Thoracic aorta (tissue), 2 donors: ENCODE data around the gene SERPIND1. TPM values are rescaled to one million over a fixed set of nuclear protein-coding genes. Genes with fewer than 3 reads are reported as not detected.

Experiments used
- ATAC-seq: fragments of 150-250 bp; one replicate; pipeline ENCODE4 v1.8.0; 2017; ENCODE audit warnings: low read depth; ENCODE audit not compliant: insufficient number of reproducible peaks, low FRiP score
- DNase-seq: peaks from one replicate; pipeline ENCODE4 v3.0.0-alpha.2; 2020; ENCODE audit warnings: low spot score
- H3K27ac ChIP-seq, 2 donors: fragments of 200-600 bp; sonication (generic); 1 replicate in 1 of 2; 2 replicates in 1 of 2; pipeline ENCODE4 v1.5.1; 2016; ENCODE audit warnings: mild to moderate bottlenecking in 2 of 2, moderate library complexity in 2 of 2
- H3K27me3 ChIP-seq: fragments of 200-600 bp; sonication (generic); replicated peaks from 2 replicates; pipeline ENCODE4 v1.6.0; 2016; ENCODE audit warnings: mild to moderate bottlenecking; ENCODE audit not compliant: insufficient read depth
- H3K36me3 ChIP-seq: fragments of 200-600 bp; sonication (generic); one replicate; pipeline ENCODE4 v1.5.1; 2016
- H3K4me1 ChIP-seq, 2 donors: fragments of 200-600 bp; sonication (generic); 1 replicate in 1 of 2; 2 replicates in 1 of 2; pipeline versions ENCODE4 v1.5.1 to v1.6.0; 2016; ENCODE audit warnings: low read depth in 2 of 2, mild to moderate bottlenecking in 1 of 2; ENCODE audit not compliant: control insufficient read depth in 1 of 2
- H3K4me3 ChIP-seq: fragments of 200-600 bp; sonication (generic); 2 replicates; pipeline ENCODE4 v1.5.1; 2016; ENCODE audit warnings: mild to moderate bottlenecking
- H3K9me3 ChIP-seq: fragments of 200-600 bp; sonication (generic); 2 replicates; pipeline ENCODE4 v1.5.1; 2016
- CTCF ChIP-seq: fragments of 200-600 bp; sonication (generic); IDR thresholded peaks from one replicate; pipeline ENCODE4 v1.5.1; 2019; ENCODE audit warnings: antibody characterized with exemption
- total RNA-seq, 2 donors: library from RNA; depleted of rRNA; stranded (reverse); fragments of >200 nt; gene quantifications; one replicate each; pipeline versions ENCODE4 v1.1.0 to v1.2.3, GENCODE V29; 2016

The SERPIND1 gene
- total RNA-seq, 2 donors from 2014 or later, result not detected

GRCh38 chr22:20798218-20798617 is 24.3 kb downstream of the SERPIND1 start:
- H3K4me1 ChIP-seq, result no peaks in the 10 kb centered on the region
- DNase-seq, result no peak
- TF ChIP-seq CTCF, result no peak
- peaks cover 61% of the 10 kb centered on the region for H3K36me3 ChIP-seq
- no peak for ATAC-seq
- H3K9me3 ChIP-seq, result no peaks in the 10 kb centered on the region
- H3K27me3 ChIP-seq, result no peaks in the 10 kb centered on the region
- H3K4me3 ChIP-seq, result no peak overlapping the region
- no peak overlapping the region for H3K27ac ChIP-seq

- Histone ChIP-seq H3K4me3 (no peak overlapping the region), H3K9me3 (no peaks in the 10 kb centered on the region), H3K36me3 (peaks cover 61% of the 10 kb centered on the region), H3K4me1 (no peaks in the 10 kb centered on the region), H3K27ac (no peak overlapping the region), H3K27me3 (no peaks in the 10 kb centered on the region)
- no peak for TF ChIP-seq CTCF
- ATAC-seq, result no peak
- no peak for DNase-seq
Measured at GRCh38 chr22:20798974-20799373, 25.1 kb downstream of the SERPIND1 start.

GRCh38 chr22:20799449-20799848 is 25.5 kb downstream of the SERPIND1 start:
- Histone ChIP-seq H3K27ac (no peak overlapping the region), H3K9me3 (no peaks in the 10 kb centered on the region), H3K4me1 (no peaks in the 10 kb centered on the region), H3K36me3 (peaks cover 62% of the 10 kb centered on the region), H3K27me3 (no peaks in the 10 kb centered on the region), H3K4me3 (no peak overlapping the region)
- ATAC-seq (no peak), DNase-seq (no peak)
- TF ChIP-seq CTCF, result no peak

- Histone ChIP-seq H3K27me3 (no peaks in the 10 kb centered on the region), H3K9me3 (no peaks in the 10 kb centered on the region), H3K4me1 (no peaks in the 10 kb centered on the region), H3K4me3 (no peak overlapping the region), H3K36me3 (peaks cover 74% of the 10 kb centered on the region), H3K27ac (no peak overlapping the region)
- ATAC-seq (no peak), DNase-seq (no peak)
- no peak for TF ChIP-seq CTCF
Measured at GRCh38 chr22:20802452-20802851, 28.5 kb downstream of the SERPIND1 start.

- ATAC-seq, result no peak
- Histone ChIP-seq H3K4me1 (no peaks in the 10 kb centered on the region), H3K9me3 (no peaks in the 10 kb centered on the region), H3K4me3 (no peak overlapping the region), H3K27me3 (no peaks in the 10 kb centered on the region), H3K36me3 (peaks cover 70% of the 10 kb centered on the region), H3K27ac (no peak overlapping the region)
- DNase-seq, result no peak
- TF ChIP-seq CTCF, result no peak
Measured at GRCh38 chr22:20802922-20803553, 29.1 kb downstream of the SERPIND1 start.
